Measurements from ENCODE around the gene UPF1.

DNA sequence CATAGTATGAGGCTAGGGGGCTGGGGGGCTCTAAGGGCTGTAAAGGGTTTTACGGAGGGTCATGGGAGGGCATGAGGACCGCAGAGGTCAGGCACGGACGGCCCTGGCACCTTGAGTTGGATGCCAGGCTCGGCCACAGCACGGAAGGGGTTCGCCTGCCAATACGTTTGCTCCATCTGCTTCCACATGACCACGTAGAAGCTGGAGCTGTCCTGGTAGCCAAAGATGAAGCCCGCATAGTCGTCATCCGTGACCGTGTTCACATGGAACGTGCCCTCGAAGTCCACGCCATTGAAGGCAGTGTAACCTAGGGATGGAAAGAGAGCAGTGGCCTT, 47.0 kb upstream of the UPF1 start:
- TF ChIP-seq ZC3H10 (CRISPR knock-in tag; IDR thresholded peaks at IDR 0.05), result no peak
- TF ChIP-seq, protein P1, sequence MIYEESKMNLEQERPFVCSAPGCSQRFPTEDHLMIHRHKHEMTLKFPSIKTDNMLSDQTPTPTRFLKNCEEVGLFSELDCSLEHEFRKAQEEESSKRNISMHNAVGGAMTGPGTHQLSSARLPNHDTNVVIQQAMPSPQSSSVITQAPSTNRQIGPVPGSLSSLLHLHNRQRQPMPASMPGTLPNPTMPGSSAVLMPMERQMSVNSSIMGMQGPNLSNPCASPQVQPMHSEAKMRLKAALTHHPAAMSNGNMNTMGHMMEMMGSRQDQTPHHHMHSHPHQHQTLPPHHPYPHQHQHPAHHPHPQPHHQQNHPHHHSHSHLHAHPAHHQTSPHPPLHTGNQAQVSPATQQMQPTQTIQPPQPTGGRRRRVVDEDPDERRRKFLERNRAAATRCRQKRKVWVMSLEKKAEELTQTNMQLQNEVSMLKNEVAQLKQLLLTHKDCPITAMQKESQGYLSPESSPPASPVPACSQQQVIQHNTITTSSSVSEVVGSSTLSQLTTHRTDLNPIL (CRISPR knock-in tag; IDR thresholded peaks at IDR 0.05; ENCODE audit: low read depth), result no peak
- TF ChIP-seq PPARA (CRISPR knock-in tag; IDR thresholded peaks at IDR 0.05; ENCODE audit: borderline replicate concordance), result no peak
- no peak for TF ChIP-seq ZFP3 (CRISPR knock-in tag; IDR thresholded peaks at IDR 0.05)

All from SK-N-SH treated with all-trans-retinoic acid at 6 μM for 48 hours (cell line).